HL-60 (cell line): Measurements from ENCODE around the gene TIMD4.

Experiments used
- DNase-seq, 2 experiments: peaks; one replicate each; pipeline ENCODE4 v3.0.0-alpha.2; 2010 to 2020; ENCODE audit warnings: low read depth in 1 of 2, low spot score in 1 of 2
- H3K27ac ChIP-seq: fragments of 250-450 bp; sonication (Bioruptor Pico); replicated peaks from 2 replicates; pipeline ENCODE4 v1.5.1; 2020; ENCODE audit warnings: mild to moderate bottlenecking, moderate library complexity
- H3K27me3 ChIP-seq: fragments of 250-450 bp; sonication (Bioruptor Pico); 2 replicates; pipeline ENCODE4 v1.5.1; 2021; ENCODE audit warnings: mild to moderate bottlenecking, moderate library complexity; ENCODE audit not compliant: insufficient read depth, poor library complexity, severe bottlenecking
- H3K4me3 ChIP-seq: replicated peaks from 2 replicates; pipeline ENCODE4 v1.5.1; 2011; ENCODE audit warnings: mild to moderate bottlenecking, control low read depth, low read length; ENCODE audit not compliant: insufficient read depth
- CTCF ChIP-seq: IDR thresholded peaks from one replicate; pipeline ENCODE4 v1.5.1; 2011; ENCODE audit warnings: low read length, control low read depth, inconsistent platforms; ENCODE audit not compliant: insufficient read depth
- GABPA ChIP-seq: IDR thresholded peaks from 2 replicates; pipeline ENCODE4 v1.6.1; 2012; ENCODE audit warnings: low read depth
- POLR2AphosphoS5 ChIP-seq: IDR thresholded peaks from 2 replicates; pipeline ENCODE4 v1.6.1; 2012; ENCODE audit warnings: low read depth
- SPI1 ChIP-seq: IDR thresholded peaks from 2 replicates; pipeline ENCODE4 v1.6.1; 2012; ENCODE audit warnings: low read depth, mild to moderate bottlenecking, borderline replicate concordance
- TF ChIP-seq, protein P1 (sequence below): IDR thresholded peaks from 2 replicates; pipeline ENCODE4 v1.6.1; 2012; ENCODE audit warnings: low read depth; ENCODE audit not compliant: insufficient replicate concordance

The TIMD4 gene

GRCh38 chr5:156888520-156888919 lies 74.5 kb downstream of the TIMD4 start:
- Histone ChIP-seq H3K27ac (no peak overlapping the region), H3K4me3 (no peak overlapping the region), H3K27me3 (no peaks in the 10 kb centered on the region)
- DNase-seq, result no peak
- TF ChIP-seq POLR2AphosphoS5, result no peak
- no peak for TF ChIP-seq SPI1
- TF ChIP-seq, protein P1, sequence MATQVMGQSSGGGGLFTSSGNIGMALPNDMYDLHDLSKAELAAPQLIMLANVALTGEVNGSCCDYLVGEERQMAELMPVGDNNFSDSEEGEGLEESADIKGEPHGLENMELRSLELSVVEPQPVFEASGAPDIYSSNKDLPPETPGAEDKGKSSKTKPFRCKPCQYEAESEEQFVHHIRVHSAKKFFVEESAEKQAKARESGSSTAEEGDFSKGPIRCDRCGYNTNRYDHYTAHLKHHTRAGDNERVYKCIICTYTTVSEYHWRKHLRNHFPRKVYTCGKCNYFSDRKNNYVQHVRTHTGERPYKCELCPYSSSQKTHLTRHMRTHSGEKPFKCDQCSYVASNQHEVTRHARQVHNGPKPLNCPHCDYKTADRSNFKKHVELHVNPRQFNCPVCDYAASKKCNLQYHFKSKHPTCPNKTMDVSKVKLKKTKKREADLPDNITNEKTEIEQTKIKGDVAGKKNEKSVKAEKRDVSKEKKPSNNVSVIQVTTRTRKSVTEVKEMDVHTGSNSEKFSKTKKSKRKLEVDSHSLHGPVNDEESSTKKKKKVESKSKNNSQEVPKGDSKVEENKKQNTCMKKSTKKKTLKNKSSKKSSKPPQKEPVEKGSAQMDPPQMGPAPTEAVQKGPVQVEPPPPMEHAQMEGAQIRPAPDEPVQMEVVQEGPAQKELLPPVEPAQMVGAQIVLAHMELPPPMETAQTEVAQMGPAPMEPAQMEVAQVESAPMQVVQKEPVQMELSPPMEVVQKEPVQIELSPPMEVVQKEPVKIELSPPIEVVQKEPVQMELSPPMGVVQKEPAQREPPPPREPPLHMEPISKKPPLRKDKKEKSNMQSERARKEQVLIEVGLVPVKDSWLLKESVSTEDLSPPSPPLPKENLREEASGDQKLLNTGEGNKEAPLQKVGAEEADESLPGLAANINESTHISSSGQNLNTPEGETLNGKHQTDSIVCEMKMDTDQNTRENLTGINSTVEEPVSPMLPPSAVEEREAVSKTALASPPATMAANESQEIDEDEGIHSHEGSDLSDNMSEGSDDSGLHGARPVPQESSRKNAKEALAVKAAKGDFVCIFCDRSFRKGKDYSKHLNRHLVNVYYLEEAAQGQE, result no peak
- no peak for TF ChIP-seq CTCF
- TF ChIP-seq GABPA, result no peak

DNA sequence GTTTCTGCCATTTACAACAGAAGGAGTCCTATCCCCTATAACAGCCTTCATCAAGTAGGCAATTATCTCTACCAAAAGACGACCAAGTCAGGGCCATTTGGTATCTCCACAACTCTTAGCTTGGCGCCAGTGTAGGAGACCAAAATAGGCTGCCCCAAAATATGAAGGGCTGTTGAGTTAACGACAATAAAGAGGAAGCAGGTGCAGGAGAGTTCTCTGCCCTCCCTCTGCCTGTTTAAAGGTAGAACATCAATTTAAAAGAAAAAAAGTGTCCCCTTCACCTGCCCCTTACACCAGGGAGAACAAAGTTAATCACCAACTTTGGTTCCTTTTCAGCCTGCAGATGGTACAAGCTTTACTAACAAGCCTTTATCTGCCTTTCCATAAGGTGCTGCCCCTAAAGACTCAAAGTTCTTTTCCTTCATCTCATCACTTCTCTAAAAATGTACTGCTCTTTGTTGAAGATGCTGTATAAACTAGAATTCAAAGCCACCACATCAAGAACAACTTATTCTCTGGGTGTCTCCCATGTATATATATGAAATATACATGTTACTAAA lies 79.6 kb downstream of the TIMD4 start:
- TF ChIP-seq SPI1, result no peak
- TF ChIP-seq GABPA, result no peak
- TF ChIP-seq, protein P1, result no peak
- TF ChIP-seq POLR2AphosphoS5, result no peak
- no peak for TF ChIP-seq CTCF
- no peak overlapping the region for H3K27ac ChIP-seq
- no peak overlapping the region for H3K4me3 ChIP-seq
- H3K27me3 ChIP-seq, result no peaks in the 10 kb centered on the region
- DNase-seq, result no peak

DNA sequence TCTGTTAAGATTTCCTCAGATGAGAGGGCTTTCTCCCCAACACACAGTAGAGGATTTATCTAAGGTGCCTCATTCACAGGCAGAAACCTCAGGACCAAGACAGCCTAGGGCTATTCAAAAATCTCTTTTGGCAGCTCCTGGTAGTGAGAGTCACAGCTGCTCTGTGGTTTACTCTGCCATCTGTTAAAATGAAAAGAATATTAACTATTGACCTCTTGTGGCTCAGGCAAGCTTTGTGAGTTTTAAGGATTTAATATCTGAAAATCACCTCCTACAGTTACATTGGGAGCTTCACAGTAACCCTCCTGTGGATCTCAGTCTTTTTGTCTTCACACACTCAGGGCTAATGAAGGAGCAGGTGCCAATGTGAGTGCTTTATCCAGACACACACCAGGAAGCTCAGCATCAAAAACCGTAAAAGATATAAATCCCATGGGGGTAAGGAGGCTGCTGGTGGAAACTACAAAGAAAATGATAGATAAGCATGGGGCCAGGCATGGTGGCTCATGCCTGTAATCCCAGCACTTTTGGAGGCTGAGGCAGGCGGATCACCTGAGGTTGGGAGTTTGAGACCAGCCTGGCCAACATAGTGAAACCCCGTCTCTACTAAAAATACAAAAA lies 83.3 kb downstream of the TIMD4 start:
- Histone ChIP-seq H3K27ac (no peak overlapping the region), H3K27me3 (no peaks in the 10 kb centered on the region), H3K4me3 (no peak overlapping the region)
- no peak for TF ChIP-seq CTCF
- TF ChIP-seq, protein P1, result no peak
- no peak for TF ChIP-seq POLR2AphosphoS5
- no peak for TF ChIP-seq SPI1
- no peak for TF ChIP-seq GABPA
- no peak for DNase-seq
